HL-60/S4 (cell line): ENCODE results near the gene UBR1.

ENCODE experiments used
- in situ Hi-C: fragments of 300-500 bp; cut with MboI; formaldehyde crosslinking; loops from 2 replicates; pipeline ENCODE4 v1.14.3; 2022; ENCODE audit warnings: low sequenced_read_pairs

The UBR1 gene

DNA sequence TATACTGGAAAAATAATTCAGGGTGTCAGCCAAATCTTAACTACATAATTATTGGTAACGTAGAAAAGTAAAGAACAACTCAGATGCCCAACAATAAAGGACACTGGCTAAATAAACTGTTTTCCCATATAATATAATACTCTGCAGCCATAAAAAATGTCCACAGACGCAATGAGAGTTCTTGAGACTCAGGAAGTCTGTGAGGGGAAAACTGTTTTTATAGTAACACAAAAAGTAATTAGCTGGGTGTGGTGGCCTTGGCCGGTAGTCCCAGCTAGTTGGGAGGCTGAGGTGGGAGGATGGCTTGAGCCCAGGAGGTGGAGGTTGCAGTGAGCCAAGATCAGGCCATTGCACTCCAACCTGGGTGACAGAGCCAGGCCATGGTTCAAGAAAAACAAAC, 5.5 kb upstream of the UBR1 start:
- in situ Hi-C loops, result no loop called here

DNA sequence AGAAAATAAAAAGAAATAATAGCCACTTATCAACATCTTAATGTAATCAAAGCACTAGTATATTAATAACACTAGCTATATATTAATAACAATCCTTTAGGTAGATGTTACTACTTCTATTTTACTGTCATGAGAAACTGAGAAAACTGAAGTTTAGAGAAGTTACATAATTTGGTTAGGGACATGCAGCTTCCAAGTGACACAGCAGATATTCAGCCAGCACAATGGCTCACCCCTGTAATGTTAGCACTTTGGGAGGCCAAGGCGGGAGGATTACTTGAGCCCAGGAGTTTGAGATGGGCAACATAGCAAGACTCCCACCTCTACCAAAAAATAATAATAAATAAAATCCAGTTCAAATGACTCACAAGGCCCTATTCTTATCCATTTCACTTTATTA, 1.9 kb upstream of the UBR1 start:
- in situ Hi-C loops, result no loop called here

DNA sequence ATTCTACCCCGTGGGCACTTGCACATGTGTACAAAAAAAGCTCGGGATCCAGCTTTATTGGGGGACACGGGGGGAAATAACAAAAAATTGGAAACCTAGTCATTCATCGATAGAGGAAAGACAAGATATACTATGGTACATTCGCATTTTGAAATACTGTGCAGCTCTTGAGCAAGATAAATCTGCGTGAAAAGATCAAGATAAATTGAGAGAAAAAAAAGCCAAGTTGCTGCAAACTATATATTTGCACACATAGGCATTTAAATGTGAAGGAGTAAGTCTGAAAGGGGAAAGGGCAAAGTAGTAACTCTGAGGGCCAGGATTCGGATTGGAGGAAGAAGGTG, 620 bp upstream of the UBR1 start:
- in situ Hi-C loops, result no loop called here

DNA sequence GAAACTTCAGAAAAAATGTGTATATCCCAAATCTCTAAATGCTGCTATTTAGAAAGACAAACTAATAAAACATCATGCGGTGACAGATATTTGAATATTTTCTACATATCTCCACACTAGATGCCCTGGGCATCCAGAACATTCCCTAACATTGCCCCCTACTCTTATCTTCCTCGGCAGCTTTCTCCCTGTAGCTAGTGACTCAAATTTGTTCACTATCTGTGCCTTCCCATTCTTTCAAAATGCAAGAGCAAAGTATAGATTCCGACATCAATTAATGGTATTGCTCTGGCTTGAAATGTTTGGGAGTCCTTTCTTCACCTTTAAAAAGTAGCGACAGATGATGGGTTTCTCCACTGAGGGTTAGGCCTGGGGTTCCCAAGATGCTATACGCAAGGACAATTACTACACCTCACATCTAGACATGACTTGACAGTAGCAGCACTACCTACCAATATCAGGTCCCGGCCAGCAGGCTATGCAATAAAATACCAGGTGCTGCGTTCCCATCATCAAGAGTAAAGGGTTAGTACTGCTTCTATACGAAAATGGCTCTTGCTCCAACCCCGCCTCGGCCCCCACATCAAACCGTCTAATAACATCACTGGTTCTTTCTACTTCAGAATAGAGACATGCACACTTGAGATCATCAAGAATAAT, 631 bp downstream of the UBR1 start:
- in situ Hi-C loops, result no loop called here

DNA sequence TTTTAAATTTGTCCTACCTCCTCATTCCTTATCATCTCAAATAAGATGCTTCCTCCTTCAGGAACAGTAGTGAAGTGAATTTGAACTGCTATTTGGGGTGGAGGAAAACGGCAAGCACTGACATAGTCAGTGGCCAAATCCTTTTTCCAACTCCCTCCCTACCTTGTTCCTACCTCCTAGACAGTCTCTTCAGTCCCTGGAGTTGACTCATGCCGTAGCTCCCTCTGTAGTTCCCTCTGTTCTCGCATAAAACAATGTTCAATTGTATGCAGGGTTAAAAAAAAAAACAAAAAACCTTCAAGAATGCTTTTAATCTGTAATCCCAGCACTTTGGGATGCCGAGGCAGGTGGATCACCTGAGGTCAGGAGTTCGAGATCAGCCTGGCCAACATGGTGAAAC, 1.4 kb downstream of the UBR1 start:
- in situ Hi-C loops, result no loop called here

DNA sequence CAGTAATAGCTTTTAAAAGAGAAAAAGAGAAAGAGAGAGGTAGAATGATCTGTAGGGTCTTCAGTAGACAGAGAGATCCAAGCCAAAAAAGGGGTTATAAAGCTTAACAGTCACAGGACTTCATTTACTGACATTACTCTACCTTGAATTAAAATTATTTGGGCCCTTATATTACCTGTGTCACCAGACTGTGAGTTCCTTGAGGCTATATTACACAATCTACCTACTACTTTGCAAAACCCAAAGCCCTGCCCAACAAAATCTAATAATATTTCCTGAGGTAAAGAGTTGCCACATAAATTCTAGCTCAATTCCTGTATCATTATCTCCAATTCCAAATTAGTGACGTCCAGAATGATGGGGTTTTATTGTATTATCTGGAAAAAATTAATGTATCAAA, 1.9 kb downstream of the UBR1 start:
- in situ Hi-C loops, result no loop called here

DNA sequence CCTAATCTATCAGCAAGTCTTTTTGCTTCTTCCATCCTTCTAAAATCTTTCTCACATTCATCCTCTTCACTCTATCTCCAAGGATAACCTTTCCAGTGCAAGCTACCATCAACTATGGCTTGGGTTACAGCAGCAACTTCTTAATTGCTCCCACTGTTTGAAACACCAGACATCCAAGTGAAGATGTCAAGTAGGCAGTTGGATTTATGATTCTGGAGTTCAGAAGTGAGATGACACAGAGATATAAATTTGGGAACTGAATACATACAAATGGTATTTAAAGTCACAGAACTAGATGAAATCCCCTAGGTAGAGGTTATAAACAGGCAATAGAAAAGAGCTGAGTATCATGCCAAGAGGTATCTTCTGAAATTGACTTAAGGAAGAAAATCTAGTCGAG, 3.7 kb downstream of the UBR1 start:
- in situ Hi-C loops, result no loop called here

DNA sequence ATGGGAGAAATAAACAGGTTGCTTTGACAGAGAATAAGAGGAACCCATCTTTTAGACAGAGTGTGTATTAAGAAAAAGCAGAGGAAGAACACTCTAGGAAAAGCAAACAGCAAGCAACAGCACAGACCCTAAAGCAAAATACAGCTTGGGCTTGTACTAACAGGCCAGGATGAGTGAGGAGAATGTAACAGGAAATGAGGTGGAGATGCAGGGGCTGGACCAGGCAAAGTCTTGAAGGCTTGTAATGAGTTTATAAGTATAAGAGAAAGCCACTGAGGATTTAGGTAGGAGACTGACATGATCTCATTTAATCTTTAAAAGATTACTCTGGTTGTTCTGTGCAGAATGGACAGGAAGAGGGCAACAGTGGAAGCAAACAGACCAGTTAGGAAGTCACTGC, 4.9 kb downstream of the UBR1 start:
- in situ Hi-C loops, result no loop called here

DNA sequence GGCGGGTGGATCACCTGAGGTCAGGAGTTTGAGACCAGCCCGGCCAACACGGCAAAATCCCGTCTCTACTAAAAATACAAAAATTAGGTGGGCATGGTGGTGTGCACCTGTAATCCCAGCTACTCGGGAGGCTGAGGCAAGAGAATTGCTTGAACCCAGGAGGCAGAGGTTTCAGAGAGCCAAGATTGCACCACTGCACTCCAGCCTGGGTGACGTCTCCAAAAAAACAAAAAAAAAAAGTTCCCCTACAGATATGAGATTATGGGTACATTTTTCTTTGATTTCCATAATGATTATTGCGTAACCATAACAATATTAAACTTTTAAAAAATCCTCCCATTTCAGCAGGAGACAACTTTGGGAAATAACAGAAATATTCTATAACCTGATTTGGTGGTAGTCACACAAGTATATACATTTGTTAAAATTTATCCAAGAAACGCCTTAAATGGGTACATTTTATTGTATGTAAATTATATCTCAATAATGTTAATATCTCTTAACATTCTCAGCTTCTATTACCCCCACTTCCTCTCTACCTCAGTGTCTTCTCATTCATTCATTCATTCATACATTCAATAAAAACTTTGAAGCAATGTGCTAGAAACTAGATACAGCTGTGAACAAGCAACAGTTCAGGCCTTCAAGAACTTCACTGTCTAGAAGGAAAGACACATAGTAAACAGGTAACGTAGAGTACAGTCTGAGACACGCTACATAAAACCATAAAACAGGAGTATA, 6.6 kb downstream of the UBR1 start:
- in situ Hi-C loops, result no loop called here

DNA sequence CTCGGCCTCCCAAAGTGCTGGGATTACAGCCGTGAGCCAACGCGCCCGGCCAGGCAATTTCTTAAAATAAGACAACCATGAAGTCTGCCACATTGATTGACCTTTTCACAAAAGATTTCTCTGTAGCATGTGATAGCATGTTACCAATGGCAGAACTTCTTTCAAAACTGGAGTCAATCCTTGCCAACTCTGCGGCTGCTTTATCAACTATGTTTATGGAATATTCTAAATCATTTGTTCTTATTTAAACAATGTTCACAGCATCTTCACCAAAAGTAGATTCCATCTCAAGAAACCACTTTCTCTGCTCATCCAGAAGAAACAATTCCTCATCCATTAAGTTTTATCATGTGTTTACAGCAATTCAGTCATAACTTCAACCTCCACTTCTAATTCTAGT, 9.4 kb downstream of the UBR1 start:
- in situ Hi-C loops, result no loop called here

DNA sequence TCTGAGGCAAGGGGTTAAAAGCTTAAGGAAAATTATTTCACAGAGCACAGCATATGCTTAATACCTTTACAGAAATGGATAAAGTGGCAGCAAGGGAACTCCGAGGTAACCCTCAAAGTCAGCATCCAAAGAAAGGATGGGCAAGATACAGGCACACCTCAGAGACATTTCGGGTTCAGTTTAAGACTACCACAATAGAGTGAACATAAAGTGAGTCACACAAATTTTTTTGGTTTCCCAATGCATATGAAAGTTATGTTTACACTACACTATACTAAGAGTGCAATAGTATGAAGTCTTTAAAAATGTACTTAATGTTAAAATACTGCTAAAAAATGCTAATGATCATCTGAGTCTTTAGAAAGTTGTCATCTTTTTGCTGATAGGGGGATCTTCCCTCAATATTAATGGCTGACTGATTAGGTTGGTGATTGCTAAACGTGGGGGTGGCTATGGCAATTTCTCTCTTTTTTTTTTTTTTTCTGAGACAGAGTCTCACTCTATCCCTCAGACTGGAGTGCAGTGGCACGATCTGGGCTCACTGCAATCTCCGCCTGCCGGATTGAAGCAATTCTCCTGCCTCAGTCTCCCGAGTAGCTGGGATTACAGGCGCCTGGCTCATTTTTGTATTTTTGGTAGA, 10.0 kb downstream of the UBR1 start:
- in situ Hi-C loops, result no loop called here

DNA sequence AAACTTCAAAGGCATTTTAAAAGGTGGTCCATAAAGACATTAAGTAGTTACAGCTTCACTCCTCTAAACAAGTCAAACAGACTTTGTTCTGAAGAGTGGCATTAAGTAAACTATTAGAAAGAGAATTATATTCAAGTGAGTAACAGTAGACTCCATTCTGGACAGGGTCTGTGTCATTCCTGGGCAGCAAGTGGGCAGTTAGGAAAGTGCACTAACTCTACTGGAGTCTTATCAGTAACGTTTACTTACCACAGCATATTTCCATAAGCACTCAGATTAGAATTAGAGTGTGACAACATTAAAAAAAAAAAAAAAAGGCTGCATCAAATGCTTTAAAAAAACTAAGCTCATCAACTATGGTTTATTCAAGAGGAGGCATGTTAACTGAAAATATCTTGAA, 10.6 kb downstream of the UBR1 start:
- in situ Hi-C loops, result no loop called here

DNA sequence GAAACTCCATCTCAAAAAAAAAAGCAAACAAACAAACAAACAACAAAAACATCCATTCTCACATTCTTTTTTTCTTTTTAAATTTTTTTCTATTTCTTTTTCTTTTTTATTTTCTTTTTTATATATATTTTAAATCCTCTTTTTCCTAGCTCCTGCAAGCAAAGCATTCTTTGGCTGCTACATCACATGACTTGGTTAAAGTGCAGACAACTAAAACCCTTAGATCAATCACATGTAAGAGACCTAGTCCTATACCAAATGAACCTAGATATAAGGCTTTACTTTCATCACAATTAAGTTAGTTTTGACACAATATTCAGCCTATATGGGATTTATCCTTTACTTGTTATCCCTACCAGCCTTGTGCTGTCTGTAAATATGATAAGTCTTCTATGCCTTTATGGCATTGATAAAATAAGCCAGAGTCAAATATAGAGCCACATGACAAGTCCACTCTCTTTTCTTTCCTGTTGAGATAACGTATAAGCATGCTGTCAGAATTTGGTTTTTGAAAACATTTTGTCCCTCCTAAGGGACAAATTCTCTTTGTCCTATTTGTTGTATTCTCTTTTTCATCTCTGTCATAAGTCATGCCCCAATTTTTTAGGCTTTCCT, 11.3 kb downstream of the UBR1 start:
- in situ Hi-C loops, result no loop called here

DNA sequence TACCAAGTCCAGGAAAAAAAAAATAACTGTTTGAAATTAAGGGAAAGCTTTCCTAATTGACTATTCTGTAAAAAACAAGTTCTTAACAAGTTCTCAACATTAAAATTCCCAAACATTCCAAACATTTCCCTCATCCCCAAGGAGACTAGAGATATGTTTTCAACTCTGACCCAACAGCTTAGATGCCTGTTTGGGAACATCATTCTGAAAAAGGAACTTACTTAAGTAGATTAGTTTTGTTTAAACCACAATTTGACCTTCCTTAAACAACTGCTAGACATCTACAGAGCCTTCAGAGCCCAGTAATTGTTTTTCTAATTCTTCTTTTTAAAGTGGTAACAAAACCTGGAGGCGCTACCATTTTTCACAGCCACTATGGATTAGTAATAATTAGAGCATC, 12.8 kb downstream of the UBR1 start:
- in situ Hi-C loops, result no loop called here

DNA sequence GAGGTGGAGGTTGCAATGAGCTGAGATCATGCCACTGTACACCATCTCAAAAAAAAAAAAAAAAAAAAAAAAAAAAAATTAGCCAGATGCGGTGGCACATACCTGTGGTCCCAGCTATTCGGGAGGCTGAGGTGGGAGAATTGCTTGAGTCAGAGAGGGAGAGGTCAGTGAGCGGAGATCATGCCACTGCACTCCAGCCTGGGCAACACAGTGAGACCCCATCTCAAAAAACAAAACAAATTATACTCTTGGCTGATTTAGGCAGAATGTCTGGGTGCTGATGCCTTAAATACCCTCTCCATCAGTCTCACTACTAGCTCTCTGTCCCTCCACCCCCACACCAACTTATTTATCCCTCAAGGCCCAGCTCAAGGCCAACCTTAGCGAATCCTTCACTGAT, 14.0 kb downstream of the UBR1 start:
- in situ Hi-C loops, result no loop called here

DNA sequence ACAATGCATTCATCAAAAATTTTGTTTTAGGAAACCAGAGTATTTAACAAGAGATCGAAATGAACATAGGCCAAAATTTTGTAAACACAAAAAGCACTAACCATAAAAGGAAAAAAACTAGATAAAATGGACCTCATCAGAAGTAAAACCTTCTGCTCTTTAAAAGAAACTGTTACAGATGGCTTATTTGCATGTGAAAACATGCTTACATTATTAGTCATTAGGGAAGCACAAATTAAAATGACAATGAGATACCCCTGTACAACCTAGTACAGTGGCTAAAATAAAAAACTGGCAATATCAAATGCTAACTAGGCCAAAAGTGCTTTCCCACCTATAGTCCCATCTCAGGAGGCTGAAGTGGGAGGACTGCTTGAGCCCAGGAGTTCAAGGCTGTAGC, 19.3 kb downstream of the UBR1 start:
- in situ Hi-C loops, result no loop called here

DNA sequence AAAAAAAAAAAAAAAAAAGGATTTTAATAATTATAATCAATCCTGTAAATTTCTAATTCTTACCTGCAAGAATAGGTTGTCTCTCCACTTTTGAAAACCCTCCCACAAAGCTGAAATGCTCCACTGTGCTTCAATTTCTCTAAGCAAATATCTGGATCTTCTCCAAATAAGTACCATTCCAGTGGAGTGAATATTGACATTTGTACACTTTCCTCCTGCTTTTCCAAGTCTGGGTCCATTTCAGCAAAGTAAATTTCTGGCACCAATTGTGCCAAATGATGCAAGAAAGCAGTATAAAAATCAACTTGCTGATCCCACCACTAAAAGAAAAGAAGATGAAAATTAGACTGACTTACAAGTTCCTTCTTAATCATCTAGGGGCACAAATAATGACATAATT, 19.9 kb downstream of the UBR1 start:
- in situ Hi-C loops, result no loop called here

DNA sequence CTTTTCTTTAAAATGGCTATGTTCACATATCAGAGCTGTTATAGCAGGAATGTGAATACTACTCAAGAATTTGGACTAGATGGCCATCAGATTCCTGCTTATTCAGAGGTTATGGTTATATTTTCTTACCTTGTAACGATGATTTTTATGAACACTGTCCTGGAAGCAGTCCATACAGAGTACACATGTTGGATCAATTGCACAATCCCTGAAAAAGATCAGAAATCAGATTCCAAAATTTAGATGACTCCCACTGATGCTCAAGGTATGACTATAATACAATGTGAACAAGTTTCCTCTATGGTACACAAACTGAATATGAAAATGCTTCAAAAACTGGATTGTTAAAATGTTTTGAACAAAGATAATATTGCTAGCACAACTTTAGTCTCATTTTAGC, 23.3 kb downstream of the UBR1 start:
- in situ Hi-C loops, result no loop called here

DNA sequence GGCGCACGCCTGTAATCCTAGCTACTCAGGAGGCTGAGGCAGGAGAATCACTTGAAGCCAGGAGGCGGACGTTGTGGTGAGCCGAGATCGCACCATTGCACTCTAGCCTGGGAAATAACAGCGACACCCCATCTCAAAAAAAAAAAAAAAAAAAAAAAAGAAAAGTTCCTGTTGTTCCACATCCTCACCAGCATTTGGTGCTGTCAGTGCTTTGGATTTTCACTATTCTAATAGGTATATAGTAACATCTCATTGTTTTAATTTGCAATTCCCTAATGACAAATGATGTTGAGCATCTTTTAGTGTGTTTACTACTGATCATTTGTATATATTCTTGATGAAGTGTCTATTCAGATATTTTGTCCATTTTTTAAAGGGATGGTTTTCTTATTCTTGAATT, 24.6 kb downstream of the UBR1 start:
- in situ Hi-C loops, result no loop called here

DNA sequence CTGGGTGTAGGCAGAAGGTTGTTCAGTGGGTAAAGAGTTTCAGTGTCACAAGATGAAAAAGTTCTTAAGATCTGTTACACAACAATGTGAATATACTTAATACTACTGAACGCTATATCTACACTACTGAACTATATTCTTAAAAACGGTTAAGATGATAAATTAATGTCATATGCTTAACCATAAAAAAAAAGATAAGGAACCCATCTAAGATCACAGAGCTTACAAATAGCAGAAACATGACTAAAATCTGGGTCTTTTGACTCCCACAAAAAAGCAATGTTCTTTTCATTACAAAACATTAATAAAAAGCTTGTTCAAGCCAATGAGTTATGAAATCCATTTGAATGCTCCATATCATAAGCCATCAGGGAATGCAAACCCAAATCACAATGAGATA, 34.4 kb downstream of the UBR1 start:
- in situ Hi-C loops, result no loop called here

DNA sequence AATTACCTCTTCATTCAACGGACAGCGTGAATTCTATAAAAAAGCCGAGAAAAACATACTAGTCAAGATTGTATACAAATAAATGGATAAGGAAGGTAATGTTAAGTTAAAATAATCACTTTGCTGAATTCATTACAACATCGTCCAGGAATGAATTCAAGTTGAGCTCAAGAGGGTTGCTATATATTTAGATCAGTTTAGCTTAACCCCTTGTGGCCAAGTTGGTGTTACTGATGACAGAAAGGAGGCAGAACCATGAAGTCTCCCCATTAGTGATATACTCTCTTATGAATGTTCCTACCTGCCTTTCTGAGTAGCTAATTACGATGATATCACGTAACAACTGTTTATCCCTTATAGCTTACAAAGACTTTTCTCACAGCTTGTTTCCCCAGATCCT, 34.9 kb downstream of the UBR1 start:
- in situ Hi-C loops, result no loop called here

DNA sequence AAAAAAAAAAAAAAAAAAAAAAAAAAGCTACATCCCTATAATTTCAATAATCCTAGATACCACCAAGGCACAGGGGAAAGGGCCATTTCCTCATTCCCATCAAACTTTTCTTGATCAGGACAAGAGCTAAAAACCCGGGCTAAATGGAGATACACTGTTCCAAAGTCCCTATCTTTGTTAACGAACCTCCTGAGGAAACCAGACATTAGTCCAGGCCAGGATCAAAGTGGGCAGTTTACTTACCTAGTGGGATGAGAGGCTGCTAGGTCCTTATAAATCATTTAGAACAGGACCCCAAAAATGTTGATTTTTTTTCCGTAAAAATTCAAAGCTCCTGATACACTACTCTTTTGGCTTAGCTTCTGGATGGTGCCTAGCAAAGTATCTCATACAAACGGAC, 35.6 kb downstream of the UBR1 start:
- in situ Hi-C loops, result no loop called here
